ENCODE measurements around the gene HMCN1.

- no peak for TF ChIP-seq CTCF (IDR thresholded peaks at IDR 0.05)
- TF ChIP-seq POLR2A (IDR thresholded peaks at IDR 0.05): no peak
- TF ChIP-seq POLR2AphosphoS5 (IDR thresholded peaks at IDR 0.05): no peak
Measured at GRCh38 chr1:185704181-185704580, 30.0 kb upstream of the HMCN1 start.

Data from stomach (tissue), 4 donors.